Retinal pigment epithelial cell (primary cell): Measurements from ENCODE around the gene HSD11B2.

Source experiments
- DNase-seq: peaks from one replicate; pipeline ENCODE4 v3.0.0-alpha.2; 2010; ENCODE audit warnings: low read depth
- H3K4me3 ChIP-seq: 2 replicates; pipeline ENCODE4 v1.5.1; 2011; ENCODE audit warnings: mild to moderate bottlenecking, low read length, control low read depth, moderate library complexity
- TF ChIP-seq, protein P1 (sequence below): conservative IDR thresholded peaks from 2 replicates; pipeline ENCODE4 v1.5.1; 2011; ENCODE audit warnings: low read depth, low read length, control low read depth, inconsistent platforms

Gene HSD11B2

DNA sequence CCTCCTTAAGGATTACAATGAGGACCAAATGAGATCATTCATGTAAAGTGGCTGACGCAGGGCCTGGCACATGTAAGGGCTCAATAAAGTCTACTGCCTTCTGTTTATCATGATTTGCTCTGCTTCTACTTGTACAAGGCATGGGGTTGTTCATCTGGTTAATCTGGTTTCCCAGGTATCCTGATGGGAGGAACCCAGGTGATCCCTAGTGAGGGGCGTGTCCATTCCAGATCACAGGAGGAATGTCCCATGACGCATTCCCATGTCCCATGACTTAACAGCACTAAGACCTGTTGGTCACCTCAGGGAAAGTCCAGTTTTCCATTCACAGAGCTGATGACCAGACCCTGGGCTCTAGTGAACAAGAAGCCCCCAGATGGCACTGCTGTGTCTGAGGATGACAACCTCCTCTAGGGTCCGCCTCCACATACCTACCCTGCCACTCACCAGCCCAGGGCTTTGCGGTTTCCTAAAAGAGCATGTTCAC, 26.1 kb upstream of the HSD11B2 start:
- DNase-seq, result no peak
- TF ChIP-seq, protein P1, sequence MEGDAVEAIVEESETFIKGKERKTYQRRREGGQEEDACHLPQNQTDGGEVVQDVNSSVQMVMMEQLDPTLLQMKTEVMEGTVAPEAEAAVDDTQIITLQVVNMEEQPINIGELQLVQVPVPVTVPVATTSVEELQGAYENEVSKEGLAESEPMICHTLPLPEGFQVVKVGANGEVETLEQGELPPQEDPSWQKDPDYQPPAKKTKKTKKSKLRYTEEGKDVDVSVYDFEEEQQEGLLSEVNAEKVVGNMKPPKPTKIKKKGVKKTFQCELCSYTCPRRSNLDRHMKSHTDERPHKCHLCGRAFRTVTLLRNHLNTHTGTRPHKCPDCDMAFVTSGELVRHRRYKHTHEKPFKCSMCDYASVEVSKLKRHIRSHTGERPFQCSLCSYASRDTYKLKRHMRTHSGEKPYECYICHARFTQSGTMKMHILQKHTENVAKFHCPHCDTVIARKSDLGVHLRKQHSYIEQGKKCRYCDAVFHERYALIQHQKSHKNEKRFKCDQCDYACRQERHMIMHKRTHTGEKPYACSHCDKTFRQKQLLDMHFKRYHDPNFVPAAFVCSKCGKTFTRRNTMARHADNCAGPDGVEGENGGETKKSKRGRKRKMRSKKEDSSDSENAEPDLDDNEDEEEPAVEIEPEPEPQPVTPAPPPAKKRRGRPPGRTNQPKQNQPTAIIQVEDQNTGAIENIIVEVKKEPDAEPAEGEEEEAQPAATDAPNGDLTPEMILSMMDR, result no peak
- H3K4me3 ChIP-seq, result no peak overlapping the region

DNA sequence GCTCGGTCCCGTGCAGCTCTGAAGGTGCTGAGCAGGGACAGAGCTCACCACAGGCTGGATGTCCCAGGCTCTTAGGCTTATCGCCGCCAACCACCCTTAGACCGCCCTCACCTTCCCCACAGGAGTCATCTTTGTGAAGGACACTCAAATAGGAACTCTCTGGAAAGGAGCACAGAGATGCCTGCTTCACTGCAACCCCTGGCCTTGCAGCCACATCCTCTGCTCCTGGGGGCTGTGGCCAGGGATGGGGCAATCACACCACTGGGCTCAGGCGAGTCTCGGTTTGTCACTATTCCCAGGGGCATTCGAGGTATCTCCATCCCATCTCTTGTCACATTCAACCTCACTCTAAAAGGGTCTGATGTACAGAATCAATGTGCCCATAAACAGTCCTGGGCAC, 25.6 kb upstream of the HSD11B2 start:
- no peak overlapping the region for H3K4me3 ChIP-seq
- TF ChIP-seq, protein P1, result no peak
- no peak for DNase-seq

DNA sequence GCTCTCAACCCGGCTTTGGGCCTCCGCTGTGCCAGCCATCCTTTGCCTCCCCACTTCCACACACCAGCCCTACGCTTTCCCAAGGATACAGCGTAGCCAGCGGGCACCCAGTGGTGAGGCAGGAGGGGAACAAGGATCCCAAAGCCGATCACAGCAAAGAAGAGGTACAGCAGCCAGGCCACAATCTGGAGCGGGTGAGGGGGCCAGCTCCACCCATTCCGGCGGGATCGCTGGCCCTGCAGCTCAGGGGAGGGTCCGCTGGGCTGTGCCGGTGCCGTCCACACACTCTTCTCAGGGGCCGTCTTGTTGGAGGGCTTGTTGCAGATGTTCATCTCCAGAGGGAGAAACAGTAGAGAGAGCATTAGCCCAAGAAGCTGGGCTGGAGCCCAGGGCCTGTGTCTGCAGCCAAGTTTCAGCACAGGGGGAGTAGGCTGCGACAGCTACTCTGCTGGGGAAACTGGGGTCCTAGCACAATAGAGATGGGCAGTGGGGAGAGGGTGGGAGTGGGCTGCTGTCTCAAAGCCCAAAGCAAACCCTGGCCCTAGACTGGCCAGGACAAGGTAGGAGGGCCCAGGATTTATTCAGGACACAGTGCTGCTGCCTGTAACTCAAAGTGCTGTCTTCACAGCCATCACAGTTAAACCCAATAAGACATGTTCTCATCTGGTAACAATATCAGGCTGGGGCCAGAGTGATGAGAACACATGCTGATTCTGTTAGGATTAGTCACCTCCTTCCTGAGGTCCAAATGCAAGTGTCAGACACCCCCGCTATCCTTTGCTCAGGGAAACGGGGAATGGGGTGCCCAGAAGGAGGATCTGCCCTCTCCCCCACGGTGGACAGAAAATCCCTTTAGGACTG, 24.6 kb upstream of the HSD11B2 start:
- TF ChIP-seq, protein P1, result no peak
- no peak for DNase-seq
- H3K4me3 ChIP-seq, result no peak overlapping the region

DNA sequence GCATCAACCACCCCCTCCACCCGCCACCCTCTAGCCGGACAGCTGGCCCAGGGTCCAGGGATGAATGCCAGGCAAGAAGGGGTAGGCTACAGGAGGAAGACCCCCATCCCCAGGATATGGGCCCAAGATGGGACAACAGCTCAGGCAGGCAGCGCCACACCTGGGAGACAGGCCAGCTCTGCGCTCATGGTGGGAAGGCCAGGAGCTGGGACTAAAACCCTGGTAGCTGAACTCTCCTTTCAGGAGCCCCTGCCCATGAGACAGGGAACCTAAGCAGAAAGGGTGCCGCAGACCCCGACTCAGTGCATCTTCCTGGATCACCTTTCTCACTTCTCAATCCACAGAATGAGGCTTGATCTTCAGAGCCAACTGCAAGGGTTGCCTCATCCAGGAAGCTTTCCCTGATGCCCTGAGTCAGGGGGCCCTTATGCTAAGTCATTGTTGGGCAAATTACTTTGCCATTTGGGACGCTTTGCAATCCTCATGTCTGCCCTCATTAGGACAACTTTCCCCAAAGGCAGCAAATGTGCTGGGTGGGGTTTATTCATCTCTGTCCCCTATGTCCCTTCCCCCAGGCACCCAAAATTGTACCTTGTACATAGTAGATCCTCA, 23.6 kb upstream of the HSD11B2 start:
- DNase-seq, result no peak

DNA sequence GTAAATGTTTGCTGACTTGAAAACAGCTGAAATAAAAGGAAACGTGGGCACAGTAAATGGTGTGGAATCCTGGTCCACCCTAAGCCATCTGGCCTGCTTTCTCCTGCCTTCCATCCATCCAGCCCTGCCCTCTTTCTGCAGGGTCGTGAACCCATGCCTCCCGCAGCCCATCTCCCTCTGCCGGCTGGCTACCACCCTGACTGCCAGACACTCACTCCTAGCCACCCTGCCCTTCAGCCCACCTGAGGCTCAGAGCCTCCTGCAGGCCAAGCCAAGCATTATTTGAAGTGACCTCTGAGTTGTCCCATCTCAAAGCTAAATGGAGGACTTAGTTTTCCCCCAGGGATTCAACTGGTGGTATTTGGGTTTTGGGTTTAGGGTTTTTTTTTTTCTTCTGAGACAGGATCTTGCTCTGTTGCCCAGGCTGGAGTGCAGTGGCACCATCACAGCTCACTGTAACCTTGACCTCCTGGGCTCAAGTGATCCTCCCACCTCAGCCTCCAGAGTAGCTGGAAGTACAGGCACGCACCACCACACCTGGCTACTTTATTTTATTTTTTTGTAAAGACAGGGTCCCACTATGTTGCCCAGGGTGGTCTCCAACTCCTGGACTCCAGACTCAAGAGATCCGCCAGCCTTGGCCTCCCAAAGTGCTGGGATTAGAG, 23.0 kb upstream of the HSD11B2 start:
- no peak for DNase-seq
- TF ChIP-seq, protein P1, result no peak
- no peak overlapping the region for H3K4me3 ChIP-seq

More for the DNA sequence above, 23.6 kb upstream of the HSD11B2 start:
- no peak overlapping the region for H3K4me3 ChIP-seq
- TF ChIP-seq, protein P1, result no peak

DNA sequence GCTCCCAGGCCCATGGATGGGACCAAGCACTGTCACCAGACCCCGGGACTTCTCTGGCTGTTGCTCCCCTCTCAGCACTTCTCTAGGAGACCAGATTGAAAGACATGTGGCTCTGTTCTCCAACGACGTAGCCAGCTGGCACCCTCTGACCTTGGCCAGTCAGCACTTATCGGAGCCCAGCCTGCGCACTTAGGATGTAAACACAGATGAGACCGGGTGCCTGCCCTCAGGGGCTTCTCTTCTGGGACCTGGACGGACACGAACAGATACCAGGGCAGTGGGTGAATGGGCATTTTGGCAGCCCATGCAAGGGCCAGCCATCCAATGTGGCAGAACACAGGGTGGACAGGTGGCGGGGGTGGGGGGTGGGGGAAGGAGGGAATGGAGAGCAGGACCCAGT, 21.3 kb upstream of the HSD11B2 start:
- H3K4me3 ChIP-seq, result no peak overlapping the region
- DNase-seq, result no peak
- TF ChIP-seq, protein P1, result no peak
